ENCODE data around the gene CIZ1.
"Not testable (repeated sequence)": the region's sequence is repeated elsewhere in the genome, so short reads cannot be mapped to it uniquely, and the experiment has no call there.

Gene CIZ1, protein sequence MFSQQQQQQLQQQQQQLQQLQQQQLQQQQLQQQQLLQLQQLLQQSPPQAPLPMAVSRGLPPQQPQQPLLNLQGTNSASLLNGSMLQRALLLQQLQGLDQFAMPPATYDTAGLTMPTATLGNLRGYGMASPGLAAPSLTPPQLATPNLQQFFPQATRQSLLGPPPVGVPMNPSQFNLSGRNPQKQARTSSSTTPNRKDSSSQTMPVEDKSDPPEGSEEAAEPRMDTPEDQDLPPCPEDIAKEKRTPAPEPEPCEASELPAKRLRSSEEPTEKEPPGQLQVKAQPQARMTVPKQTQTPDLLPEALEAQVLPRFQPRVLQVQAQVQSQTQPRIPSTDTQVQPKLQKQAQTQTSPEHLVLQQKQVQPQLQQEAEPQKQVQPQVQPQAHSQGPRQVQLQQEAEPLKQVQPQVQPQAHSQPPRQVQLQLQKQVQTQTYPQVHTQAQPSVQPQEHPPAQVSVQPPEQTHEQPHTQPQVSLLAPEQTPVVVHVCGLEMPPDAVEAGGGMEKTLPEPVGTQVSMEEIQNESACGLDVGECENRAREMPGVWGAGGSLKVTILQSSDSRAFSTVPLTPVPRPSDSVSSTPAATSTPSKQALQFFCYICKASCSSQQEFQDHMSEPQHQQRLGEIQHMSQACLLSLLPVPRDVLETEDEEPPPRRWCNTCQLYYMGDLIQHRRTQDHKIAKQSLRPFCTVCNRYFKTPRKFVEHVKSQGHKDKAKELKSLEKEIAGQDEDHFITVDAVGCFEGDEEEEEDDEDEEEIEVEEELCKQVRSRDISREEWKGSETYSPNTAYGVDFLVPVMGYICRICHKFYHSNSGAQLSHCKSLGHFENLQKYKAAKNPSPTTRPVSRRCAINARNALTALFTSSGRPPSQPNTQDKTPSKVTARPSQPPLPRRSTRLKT

DNA sequence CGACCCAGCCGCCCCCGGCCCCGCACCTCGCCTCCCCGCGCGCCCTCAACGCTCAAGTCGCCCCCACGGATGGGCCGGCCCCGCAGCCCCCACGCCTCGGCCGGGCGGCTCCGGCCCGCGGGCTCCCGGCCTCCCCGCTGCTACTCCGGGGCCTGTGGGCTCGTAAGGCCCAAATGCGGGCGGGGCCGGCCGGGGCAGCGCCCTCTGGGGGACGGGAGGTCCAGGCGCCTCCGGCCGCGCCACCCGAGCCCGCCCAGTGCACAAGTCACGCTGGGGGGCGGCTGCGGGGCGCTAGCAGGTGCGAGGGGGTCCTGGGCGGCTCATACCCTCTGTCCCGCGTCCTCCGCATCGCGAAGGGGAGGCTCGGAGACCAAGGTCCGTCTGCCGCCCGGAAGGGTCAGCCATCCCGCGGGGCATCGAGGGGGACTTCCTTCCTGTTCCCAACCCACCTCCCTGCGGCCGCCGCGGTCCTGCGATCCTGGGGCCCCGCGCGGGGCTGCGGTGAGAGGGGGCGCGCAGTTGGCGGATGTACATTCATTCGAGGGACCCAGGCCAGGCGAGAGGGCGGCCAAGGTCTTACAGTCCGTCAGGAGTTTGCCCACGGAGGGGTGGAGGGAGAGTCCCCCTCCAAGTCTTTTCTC lies at the start of gene CIZ1:
CIZ1 (minus strand) TSS at position 167 of the 641 bp plus-strand sequence. CDS start 715 bp downstream, outside the sequence.
- DNase-seq (ENCODE audit: low read depth in 3 of 3), result peak; percentile 44 to 63 (median 60)

DNA sequence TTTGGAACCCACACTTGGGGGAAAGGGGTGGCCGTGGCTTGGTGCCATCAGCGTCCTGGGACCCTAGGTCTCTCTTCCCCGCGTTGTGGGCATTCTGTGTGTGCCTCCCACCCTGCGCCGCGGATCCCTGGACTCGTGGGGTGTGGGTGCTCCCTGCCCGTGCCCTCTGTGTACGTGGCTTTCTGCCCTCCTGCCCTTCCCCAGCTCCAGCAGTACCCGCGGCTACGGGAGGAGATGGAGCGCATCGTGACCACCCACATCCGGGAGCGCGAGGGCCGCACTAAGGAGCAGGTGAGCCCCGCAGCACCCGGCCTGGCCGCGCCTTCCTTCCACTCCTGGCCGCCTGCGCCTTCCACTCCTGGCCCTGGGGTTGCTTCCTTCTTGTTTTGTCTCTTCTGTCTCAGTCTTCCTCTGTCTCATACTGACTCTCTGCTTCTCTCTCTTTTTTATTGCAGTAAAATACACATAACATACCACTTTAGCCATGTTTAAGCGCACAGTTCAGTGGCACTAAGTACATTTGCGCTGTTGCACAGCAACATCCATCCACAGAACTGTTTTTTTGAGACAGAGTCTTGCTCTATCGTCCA lies 42.5 kb upstream of the CIZ1 start:
- no peak for DNase-seq (ENCODE audit: low read depth in 3 of 3)

DNA sequence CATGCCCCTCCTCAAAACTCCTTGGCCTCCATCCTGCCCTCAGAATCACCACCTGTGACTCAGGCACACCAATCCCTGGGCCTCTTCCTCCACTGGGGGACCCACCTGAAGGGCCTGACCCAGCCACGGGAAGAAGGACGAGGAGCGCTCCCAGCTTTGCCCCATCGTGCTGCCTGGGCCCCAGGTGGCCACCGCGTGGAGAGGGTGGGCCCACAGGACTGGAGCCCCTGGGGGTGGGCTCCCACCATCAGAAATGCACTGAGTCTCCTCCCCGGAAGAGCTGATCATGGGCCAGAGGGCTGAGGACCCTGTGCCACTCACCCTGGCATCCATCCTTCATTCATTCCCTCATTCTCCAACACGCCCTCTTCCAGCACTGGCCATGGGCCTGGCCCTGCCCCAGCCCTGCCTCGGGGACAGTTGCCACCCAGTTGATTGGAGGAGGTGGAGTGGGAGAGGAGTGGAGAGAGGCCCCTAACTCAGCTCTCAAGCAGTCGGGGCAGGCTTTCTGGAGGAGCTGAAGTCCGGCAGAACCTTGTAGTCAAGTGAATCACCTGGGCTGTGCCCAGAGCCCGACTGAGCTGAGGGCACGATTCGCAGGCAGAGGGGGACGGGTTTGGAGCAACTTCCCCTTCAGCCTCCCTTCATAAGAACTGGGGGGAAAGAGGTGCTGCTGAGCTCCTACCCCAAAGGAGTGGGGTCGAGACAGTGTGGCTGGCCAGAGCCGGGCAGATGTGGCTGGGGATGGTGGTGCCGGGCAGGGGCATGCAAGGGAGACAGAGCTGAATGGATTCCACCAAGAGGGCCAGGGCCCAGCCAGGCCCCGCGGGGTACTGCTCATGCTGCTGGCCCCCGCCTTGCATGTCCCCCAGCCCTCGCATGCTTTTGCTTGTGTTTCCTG lies 41.4 kb upstream of the CIZ1 start:
- DNase-seq (ENCODE audit: low read depth in 3 of 3), result no peak

DNA sequence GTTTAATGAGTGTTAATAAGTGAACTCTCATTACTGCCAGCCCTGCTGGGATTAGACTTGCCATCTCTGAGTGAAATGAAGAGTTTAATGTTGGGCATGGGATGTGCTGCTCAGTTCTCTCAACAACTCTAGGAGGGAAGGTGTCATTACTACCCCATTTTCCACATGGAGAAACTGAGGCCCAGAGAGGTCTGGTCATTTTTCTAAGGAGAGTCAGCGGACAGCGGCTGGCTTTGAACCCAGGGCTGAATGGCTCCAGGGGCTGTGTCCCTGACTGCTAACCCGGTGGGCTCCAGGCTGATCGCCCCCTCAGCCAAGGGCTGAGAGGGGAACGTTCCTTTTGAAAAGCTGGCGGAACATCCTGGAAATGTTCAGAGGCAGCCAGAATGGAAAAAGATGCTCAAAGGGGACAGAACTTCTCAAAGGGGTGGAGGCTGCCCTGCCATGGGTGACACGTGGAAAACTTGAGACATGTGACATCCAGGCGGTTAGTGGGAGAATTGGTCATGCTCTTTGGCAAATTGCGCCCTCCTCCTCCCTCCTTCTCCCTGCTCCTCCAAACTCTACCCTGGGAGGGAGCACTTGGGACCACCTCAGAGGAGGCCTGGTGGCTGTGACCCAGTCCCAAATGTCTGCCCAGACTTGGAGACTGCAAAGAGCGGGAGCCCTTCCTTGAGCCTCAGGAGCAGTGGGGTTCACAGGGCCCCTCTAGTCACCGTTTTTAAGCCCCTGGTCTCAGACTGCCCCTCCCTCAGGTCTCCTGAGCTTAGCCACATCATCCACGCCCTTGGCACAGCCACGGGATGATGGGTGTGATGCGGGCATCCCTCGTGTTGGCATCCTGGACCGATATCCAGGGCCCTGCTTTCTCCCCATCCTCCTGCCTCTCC lies 40.5 kb upstream of the CIZ1 start:
- no peak for DNase-seq (ENCODE audit: low read depth in 3 of 3)

DNA sequence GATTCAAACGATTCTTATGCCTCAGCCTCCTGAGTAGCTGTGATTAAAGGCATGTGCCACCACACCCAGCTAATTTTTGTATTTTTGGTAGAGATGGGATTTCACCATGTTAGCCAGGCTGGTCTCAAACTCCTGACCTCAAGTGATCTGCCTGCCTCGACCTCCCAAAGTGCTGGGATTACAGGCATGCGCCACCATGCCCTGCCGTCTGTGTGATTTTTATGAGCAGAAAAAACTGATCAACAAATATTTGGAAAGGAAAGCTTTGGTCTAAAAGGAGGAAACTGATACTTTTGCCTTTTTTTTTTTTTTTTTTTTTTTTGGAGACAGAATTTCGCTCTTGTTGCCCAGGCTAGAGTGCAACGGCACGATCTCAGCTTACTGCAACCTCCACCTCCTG lies 39.5 kb upstream of the CIZ1 start:
- not testable (repeated sequence) for DNase-seq (ENCODE audit: low read depth in 3 of 3)

DNA sequence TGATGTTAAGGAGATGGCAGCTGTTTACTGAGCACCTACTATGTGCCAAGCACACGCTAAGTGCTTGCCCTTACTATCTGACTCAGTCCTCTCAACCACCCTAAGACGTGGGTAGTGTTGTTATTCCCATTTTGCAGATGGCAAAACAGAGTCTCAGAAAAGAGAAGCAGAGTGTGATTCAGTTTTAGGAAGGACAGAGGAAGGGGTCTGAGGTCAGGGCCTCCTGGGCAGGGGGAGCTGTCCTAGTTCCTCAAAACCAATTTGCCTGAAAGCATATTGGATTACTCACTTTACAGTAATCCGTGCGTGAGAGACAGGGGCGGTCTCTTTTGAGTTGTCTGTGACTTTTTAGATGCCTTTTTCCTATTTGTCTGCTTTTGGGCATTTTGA lies 35.0 kb upstream of the CIZ1 start:
- DNase-seq (ENCODE audit: low read depth in 3 of 3), result no peak

DNA sequence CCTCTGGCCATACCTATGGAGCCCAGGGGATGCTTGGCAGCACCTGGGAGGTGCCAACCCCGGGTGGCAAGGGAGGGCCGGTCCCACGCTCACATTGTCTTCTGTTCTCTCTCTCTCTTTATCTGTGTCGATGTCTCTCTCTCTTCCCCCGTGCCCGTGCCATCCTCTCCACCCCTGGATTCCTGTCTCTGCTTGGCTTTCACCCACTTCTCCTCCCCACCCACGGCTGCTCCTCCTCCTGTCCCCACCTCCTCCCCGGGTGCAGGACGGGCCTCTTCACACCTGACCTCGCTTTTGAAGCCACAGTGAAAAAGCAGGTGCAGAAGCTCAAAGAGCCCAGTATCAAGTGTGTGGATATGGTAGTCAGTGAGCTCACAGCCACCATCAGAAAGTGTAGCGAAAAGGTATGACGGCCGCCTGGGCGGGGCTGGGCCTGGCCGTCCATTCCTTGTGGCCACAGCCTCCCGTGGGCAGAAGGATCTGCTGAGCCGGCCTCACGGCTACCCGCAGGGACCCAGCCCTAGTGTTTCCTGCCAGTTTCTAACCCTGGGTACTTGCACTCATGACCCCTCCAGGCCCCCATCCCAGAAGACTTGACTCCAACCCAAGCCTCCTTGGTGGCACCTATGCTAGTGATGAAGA lies 34.5 kb upstream of the CIZ1 start:
- no peak for DNase-seq (ENCODE audit: low read depth in 3 of 3)

DNA sequence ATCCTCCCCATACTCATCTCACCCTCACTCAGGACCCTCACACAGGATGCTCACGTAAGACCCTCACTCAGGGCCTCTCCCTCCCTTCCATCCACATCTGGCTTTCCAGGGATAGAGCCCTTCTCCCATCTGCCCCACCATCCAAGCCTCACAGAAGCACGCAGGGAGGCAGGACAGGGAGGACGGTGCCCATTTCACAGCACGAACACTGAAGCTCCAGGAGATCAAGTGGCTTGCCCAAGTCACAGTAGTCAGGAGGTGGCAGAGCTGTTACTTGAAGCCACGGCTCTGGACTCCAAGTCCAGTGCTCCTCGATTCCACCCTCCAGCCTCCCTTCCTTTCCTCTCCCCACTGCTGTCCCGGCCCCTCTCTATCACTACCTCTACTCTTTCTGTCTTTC lies 33.5 kb upstream of the CIZ1 start:
- no peak for DNase-seq (ENCODE audit: low read depth in 3 of 3)

DNA sequence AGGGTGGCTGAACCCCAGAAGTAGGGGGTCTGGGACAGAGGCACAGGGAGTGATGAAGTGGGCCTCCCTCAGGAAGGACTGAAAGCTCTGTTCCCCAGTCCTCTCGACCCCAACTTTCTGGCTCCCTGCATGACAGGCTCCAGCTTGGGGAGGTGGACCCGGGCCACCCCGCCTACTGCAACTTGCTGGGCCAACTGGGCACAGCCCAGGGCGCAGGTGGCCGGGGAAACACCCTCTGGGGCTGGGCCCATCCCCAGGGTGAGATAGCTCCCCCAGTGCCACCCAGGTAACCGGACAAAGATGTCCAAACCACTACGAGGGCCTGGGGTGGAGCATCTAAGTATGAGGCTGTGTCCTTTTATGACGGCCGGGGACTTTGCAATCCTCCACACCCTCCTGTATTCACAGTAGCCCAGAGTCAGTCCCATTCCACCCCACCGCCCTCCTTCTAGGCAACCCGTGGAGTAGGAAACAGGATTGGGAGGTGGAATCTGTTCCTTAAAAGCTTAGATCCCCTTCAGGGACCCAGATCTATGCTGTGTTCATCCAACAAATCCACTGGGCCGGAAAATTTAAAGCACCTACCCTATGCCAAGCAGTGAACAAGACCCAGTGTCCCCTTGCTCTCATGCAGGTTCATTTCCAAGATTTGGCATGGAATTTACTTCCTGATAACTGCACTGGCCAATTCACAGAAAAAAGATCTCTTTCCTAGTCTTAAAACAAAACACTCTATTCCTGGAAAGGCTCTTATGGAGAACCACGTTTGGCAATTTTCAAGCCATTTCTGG lies 31.7 kb upstream of the CIZ1 start:
- DNase-seq (ENCODE audit: low read depth in 3 of 3), result no peak

DNA sequence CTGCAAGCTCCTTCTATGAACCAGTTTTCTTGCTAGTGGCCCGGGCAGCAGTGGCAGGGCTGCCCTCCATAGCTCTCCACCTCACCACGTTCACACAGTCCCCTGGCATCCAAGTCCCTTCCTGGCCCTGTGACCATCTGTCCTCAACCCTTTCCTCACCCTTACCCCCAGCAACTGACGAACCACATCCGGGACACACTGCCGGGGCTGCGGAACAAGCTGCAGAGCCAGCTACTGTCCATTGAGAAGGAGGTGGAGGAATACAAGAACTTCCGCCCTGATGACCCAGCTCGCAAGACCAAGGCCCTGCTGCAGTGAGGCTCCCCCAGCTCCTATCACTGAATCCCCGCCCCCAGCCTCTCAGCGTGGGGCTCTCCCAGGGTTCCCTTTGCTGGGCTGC lies 30.7 kb upstream of the CIZ1 start:
- no peak for DNase-seq (ENCODE audit: low read depth in 3 of 3)

DNA sequence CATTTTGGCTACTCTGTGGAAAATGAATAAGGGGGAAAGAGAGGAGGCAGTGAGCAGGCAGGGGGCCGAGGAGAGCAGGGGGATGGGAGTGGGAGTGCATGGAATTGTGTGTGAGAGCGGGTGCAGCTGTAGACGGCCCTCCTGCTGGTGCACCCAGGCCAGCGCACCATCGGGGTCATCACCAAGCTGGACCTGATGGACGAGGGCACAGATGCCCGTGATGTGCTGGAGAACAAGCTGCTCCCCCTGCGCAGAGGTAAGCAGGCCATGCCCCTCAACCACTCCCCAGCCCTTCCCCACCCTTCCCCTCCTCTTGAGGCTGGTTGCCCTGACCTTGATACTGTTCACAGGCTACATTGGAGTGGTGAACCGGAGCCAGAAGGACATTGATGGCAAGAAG lies 28.5 kb upstream of the CIZ1 start:
- DNase-seq (ENCODE audit: low read depth in 3 of 3), result no peak

DNA sequence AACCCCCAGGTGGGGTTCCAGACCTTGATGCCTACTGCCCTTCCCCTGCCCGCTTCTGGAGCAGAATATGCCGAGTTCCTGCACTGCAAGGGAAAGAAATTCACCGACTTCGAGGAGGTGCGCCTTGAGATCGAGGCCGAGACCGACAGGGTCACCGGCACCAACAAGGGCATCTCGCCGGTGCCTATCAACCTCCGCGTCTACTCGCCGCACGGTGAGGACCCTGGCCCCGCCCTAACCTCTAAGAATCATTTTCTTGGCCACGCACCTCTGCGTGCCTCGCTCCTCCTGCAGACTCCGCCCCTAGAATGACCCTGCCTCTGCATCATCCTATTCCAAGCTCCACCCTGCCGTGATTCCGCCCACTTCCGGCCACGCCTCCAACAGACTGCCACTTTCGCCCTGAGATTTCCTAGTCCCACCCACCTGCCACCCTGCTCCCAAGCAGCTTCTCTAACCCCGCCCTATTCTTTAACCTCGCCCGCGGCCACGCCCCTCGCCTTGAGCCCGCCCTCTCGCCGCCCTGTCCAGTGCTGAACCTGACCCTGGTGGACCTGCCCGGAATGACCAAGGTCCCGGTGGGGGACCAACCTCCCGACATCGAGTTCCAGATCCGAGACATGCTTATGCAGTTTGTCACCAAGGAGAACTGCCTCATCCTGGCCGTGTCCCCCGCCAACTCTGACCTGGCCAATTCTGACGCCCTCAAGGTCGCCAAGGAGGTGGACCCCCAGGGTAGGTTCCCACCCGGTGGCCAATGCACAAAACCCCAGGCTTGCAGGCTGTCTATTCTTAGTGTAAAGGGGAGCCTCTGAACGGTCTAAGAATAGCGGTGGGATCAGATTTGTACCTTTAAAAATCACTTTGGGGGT lies 27.4 kb upstream of the CIZ1 start:
- DNase-seq (ENCODE audit: low read depth in 3 of 3), result peak; percentile 83 to 87 (median 84)

DNA sequence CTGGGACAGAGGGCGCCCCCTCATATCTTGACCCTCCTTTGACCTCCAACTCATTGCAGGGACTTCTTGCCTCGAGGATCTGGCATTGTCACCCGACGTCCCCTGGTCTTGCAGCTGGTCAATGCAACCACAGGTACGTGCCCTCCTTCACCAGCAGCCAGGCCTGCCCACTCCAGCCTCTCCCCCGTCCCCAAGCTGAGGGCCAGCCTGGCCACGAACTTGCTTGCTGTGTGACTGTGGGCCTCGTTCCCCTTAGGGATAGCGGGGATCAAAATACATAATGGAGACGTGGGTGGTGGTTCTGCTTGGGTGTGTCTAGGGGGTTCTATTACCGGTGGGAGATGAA lies 26.8 kb upstream of the CIZ1 start:
- DNase-seq (ENCODE audit: low read depth in 3 of 3), result no peak

DNA sequence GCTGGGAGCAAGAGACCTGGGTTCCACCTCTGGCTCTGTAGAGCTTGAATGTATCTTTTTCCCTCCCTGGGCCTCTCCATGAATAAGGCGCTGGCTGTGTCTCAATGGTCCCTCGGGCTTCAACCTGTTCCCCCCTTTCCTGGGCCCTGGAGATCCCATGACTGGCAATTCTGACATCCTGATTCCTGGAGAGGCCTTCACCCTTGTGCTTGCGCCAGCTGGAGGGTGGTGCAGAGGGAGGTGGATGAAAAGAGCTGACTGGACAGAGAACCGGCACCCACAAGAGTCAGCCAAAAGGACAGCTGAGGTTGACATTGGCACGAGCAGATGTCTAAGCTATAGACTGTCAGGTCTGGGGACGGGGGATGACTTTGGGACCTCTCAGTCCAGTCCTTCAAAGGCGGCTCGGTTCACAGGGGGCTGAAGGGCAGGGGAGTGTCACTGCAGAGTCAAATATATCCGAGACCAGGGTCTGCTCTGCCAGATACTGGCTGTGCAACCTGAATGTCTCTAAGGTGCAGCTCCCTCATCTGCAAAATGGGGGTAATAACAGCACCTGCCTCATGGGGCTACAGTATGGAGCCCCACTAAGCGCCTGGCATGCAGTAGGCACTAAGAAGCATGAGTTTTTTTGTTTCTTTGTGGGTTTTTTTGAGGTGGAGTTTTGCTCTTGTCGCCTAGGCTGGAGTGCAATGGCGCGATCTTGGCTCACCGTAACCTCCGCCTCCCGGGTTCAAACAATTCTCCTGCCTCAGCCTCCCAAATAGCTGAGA lies 25.6 kb upstream of the CIZ1 start:
- DNase-seq (ENCODE audit: low read depth in 3 of 3), result no peak

DNA sequence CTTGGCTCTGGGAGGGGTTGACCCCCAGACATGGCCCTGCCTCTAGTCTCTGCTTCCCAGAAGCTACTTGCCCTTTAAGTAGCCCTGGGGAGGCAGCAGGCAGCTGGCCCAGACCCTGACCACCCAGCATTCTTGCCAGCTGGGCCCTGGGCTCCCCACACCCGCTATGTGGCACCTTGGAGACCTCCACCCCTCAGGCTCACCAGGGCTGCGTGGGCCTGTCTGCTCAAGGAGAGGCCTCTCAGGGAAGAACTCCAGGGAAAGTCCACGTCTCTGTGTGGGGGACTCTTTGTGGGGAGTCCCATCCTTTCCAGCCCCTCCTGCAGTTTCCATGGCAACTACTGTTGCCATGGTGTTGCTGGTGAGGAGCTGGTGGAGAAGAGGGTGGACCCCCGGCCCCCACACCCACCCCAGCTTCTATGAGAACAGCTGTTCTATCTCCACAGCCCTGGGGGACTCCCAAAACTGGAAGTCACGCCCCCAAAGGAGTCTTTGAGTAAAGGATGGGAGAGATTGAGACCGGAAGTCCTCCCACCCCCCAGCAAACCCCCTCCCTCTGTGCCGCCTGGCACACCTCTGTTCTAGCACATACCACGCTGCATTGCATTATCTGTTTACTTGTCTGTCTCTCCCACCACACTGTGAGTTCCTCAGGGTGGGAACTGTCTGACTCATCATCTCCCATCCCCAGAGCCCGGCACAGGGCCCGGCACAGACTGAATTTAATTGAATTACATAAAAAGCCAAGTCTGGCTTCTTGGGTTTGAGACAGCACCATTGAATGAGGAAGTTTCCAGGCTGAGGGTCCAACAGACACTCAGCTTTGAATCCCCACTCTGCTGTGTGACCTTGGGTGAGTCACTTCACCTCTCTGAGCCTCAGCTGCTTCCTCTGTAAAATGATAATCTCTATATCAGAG lies 24.4 kb upstream of the CIZ1 start:
- no peak for DNase-seq (ENCODE audit: low read depth in 3 of 3)
